HG03575 (cell line): ENCODE results near the gene TPRN.

Experiments used
- ATAC-seq: cut with Tn5 transposase; IDR thresholded peaks from one replicate; pipeline ENCODE4 v1.9.1; 2021; ENCODE audit not compliant: unreplicated experiment, insufficient number of reproducible peaks, low FRiP score; ENCODE audit errors: extremely low read depth

The TPRN gene

DNA sequence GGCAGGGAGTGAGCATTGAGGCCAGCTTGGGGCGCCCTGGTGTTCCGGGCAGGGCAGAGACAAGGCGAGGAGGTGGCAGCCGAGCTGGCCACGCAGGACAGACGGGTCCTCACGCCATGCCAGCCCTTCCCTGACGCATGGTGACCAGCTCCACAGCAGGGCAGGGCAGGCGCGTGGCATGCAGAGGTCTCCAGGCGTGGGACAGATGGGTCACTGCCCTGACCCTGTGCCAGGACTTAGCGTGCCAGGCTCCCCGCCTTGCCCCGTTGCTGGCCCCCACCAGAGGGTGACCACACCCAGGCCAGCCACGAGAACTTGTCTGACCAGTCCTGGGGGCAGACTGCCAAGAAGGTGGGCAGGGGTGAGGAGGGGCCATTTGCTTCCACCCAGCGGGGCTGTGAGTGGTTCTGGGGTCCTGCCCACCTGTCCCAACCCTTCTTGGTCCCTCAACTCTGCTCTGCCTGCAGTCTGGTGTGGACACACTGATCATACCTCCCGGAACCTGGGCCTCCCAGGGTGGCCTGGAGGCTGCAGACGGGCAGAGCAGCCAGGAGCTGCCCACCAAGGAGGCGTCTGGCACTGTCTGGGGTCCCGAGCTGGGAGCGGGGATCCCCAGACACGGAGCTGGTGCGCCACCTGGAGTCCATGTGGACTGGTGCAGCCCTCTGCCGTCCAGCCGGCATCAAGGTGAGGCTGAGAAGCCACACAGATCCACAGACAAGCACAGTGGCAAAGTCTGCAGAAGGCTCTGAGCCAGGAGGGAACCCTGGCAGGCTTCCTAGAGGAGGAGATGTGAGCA, 26.7 kb upstream of the TPRN start, which contains the start of gene RNF224:
TSS of gene RNF224 (plus strand) at position 449 of the 799 bp plus-strand sequence. CDS start 834 bp downstream, outside the sequence.
- no peak for ATAC-seq

DNA sequence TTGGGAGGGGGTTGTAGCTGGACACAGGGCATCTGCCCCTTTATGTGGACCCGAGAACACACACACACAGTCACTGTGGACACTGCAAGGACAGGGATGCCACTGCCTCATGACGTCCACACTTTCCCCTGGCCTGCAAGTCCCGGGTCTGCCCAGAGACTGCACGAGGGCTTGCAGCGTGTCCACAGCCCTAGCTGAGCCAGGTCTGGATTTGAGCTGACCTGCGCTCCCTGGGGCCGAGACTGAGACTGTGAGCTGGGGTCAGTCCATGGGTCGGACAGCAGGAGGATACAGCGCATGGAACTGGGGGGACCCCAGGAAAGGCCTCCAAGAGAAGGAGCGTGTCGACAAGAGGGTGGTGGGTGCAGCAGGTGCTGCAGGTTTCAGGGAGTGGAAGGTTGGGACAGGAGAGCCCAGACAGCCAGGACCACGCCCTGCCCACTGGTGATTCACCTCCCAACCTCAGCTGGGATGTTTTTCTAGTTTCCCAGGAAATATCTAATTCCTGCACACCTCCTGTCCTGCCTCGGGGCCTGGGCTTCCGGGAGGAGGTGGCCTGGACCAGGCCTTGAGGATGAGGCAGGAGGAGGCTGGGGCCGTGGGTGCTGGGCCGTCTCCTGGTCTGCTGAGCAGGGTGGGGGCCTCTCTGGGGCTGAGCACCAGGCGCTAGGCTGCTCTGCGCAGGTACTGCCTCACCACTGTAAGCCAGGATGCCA, 26.0 kb upstream of the TPRN start:
- no peak for ATAC-seq

DNA sequence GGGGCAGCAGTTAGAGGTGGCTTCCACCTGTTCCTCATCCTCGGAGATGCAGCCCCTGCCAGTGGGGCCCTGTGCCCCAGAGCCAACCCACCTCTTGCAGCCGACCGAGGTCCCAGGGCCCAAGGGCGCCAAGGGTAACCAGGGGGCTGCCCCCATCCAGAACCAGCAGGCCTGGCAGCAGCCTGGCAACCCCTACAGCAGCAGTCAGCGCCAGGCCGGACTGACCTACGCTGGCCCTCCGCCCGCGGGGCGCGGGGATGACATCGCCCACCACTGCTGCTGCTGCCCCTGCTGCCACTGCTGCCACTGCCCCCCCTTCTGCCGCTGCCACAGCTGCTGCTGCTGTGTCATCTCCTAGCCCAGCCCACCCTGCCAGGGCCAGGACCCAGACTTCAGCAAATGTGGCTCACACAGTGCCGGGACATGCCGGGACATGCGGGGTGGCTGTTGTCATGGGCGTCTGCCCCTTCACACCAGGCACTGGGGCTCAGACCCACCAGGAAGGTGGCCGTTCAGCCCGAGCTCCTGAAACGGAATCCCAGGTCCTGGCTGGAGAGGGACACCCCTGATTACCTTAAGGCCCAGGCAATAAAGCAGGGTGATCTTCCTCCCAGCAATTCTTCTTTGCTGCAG, 25.3 kb upstream of the TPRN start:
- ATAC-seq: no peak

DNA sequence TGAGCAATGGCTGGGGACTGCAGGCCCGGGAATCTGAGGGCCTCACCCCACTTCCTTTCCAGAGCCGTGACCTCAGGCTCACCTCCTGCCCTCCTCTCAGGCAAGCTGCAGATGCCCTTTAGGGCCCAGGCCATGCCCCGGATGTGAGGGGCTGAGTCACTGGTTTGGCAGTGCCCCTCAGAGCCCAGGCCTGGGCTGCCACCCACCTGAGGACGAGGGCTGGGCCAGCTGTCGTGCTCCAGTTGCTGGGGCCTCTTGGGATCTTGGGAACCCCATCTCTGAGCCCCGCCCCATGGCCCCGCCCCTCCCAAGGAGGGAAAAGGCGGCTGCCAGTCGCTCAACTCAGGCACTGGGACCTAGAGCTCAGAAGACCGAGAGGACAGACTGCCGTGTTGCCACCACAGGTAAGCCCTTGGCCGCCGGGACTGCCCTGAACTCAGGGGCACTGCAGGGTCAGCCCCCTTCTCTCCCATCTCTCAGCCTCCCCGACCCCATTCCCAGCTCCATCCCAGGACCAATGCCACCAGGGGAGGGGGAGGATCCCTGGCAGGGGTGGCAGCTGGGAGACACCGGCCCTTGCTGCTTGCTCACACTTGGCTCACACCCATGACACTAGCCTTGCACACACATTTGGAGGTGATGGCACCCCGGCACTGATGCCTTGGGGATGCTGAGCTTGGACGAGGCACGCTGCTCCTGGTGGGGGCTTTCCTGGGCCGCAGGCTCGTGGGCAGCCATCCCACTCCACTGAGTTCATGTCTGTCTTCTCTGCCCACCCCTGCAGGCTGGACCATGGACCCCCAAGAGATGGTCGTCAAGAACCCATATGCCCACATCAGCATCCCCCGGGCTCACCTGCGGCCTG, 24.5 kb upstream of the TPRN start, which contains the start of gene CYSRT1:
TSS of gene CYSRT1 (plus strand) at position 345 of the 865 bp plus-strand sequence. CDS start at position 793, 448 bp downstream.
- no peak for ATAC-seq

DNA sequence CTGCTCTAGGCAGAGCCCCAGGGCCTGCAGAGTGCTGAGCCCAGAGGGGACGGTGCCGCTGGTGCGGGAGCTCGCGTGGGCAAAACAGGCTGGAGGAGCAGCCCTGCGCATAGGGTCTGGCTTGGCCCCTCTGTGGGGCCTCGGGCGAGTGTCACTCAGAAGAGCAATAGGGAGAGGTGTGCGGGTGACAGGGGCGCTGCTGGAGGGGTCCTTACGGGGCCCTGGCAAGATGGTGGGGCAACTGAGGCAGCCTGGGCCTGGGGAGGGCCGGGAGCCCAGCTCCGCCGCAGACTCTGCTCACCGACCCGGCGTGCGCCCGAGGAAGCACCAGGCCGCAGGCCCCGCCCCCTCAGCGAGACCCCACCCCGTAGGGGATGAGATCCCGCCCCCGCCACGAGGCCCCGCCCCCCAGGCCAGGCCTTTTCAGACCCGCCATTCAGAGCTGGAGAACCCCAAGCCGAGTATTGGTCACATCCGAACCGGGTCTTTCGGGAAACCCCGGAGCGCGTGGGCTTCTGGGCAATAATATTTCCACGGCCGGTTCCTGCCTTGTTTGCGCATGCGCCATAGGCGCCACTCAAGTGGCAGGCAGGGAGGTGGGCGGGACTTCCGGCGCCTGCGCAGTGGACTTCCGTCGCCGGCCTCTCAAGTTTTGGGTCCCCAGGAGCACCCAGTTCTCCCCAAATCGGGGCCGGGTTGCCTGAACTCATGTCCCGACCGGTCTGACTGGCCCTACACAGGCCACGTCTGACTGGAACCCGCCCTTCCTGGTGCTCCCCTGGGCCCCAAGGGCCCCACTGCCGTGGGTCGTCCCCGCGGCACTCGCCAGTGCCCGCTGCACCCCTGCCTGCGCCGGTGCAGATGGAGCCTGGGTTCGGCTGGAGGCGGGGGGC, 22.8 kb upstream of the TPRN start:
- peak; percentile 44 for ATAC-seq

DNA sequence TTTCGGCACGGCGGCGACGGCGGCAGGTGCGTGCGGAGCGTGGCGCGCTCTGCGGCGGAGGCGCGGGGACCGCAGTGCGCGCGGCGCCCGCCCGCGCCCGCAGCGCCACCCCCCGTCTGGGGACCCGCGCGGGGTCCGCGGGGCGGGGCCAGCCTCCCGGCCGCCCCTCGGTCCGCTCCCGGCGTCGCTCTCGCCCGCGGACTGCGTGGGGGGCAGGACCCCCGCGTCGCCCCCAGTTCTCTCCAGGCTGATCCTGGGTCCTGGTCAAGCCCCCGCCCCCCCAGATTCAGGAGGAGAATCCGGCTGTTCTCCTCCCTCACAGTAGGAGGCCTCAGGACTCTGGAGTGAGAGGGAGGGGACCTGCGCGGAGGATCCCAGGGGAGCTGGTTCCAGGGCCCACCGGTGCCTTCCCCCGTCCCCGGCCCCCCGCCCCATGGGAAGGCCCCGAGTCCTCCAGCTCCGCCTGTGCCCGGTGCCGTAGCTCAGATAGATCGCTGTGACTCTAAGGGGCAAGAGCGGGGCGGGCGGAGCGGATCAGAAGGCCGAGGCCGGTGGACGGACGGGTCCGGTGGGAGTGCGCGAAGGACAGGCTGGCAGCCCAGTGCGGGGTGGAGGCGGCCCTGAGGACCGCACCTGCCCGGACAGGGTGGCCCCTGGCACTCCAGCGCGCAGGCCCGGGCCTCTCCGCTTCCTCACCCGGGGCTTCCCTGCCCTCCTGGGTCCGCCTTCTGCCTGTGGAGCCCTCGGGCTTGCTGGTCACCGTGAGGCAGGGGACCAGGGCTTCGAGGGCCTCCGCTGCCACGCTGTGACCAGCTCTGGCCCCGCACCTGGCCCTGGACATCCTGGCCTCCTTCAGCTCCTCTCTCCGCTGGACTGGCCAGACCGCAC, 21.9 kb upstream of the TPRN start, which contains the start of gene RNF208:
TSS of gene RNF208 (minus strand) at position 51 of the 888 bp plus-strand sequence. CDS start 1,028 bp downstream, outside the sequence.
- no peak for ATAC-seq

DNA sequence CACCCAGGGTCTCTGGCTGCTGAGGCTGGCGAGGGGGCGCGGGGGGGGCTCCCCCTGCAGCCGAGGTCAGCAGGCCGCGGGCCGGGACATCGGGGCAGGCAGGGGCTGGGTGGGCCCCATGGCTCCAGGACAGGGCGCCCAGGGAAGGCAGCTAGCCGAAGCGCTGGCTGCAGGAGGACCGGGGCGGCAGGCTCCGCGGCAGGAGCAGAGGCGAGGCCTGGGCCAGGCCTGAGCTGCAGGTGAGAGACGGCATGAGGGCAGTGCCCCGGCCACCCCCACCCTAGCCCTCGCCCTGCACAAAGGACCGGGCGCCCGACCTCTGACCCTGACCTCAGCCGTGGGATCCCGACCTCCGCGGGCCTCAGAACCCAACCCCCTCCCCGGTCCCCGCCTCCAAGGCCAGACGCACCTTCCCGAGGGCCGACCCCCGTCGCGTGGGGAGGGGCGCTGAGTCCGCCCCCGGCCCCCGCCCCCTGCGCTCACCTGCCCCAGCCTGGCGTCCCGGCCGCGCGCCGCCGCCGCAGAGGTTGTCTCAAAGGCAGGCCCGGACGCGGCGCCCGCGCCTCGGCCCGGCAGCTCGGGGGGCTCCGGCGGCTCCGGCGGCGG, 21.1 kb upstream of the TPRN start:
- ATAC-seq: no peak

DNA sequence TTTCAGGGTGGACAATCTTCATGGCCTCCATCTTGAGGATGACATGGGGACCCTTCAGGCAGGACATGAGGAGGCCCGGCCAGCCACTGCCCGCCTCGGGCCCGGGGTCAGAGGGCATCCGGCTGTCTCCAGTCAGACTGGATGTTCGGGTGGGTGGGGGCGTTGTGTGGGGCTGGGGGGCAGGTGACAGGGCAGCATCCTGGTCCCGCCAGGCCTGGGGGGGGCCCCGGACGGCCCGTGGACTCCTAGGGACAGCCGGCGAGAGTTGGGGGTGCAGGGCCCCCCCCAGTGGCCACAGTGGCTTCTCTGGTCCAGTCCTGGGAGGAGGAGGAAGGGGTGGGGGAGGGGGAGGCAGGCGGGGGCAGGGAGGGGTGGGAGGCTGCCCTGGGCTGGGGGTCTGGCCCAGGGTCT, 20.6 kb upstream of the TPRN start:
- ATAC-seq: no peak

DNA sequence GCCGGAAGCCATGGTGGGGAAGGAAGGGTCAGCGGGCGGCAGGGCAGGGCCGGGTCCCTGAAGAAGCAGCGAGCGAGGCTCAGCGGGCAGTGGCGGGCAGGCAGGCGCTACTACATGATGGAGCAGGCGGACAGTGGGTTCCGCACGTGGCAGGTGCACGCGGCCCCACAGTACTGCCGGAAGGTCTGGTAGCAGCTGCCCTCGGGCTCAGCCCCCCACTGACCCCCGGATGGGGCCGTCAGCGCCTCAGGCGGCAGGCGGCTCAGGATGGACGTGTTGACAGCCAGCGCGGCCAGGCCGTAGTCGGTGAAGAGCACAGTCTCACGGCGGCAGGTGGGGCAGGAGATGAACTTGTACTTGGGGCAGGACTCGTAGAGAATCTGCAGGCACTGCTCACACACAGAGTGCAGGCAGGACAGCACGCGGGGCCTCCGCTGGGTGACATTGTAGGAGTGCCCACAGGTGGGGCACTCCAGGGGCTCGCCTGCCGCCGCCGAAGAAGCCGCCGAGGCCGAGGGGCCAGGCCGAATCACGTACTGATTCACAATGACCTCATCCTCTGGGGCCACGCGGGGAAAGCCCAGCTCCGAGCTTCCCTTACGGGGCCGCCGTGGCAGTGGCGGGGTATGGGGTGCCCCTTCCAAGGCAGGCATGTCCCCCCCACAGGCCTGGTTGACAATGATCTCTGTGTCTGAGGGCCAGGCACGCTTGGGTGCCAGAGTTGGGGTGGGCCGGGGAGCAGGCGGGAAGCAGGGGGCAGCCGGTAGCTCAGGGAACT, 20.0 kb upstream of the TPRN start:
- ATAC-seq: no peak

DNA sequence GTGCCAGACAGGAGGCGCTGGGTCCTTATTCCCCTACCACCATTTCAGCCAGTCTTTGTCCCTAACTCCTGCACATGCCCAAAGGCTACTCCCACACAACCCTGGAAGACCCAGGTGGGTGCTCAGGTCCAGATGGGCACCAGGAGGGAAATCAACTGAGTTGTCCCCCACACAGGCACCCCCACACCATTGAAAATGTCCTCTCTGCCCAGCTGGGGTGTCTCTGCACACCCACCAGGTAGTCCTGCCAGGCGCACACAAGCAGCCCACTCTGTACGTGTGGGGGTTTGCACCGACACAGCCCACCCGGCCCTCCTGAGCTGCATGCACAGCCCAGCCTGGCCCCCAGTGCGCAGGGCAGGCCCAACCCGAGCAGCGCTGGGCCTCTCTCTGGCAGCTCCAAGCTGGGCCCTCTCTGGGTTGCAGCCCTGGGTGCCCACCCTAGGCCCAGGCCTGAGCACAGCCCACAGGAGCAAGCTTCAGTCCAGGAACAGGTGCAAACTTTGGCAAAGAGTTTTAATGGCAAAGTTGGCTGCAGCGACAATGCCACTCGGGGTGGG, 19.3 kb upstream of the TPRN start:
- ATAC-seq: no peak

DNA sequence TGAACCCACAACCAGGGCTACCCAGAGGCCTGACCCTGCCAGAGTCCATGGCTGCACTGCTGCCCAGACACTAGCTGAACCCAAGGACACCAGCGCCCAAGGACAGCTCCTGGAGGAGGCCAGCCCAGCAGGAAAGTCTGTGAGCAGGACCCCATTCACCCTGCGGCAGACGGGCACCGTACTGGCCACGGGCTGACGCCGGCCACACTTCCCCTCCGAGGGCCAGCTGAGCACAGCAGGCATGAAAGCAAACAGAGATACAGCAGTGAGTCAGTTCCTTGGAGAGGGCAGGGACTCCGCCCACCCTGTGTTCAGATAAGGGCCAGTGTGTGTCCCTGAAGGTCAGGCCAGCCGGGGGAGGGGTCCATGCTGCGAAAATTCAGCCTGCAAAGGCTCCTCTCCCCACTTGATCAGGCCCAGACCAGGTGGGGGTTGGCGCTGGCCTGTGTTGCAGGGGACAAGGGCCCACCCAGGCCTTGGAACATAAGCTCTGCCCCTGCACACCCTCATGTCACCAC, 18.3 kb upstream of the TPRN start:
- ATAC-seq: no peak

DNA sequence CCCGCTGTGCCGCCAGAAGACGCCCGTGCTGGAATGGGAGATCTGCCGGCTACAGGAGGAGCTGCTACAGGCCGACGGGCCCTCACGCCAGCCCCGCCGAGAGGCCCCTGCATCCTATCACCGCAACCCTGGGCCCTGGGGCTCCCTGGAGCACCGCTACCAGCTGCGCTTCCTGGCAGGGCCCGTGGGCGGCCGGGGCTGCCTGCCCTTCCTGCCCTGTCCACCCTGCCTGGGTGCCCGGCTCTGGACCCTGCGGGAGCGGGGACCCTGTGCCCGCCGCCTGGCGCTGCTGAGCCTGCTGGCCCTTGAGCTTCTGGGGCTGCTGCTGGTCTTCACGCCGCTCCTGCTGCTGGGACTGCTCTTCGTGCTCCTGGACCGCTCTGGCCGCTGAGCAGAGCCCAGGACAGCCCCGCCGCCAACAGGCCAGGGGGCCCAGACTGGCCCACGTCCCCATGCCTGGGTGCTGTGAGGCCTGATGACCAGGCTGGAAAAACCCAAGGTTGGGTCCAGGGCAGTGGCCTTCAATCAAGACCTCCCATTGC, 17.7 kb upstream of the TPRN start:
- no peak for ATAC-seq

DNA sequence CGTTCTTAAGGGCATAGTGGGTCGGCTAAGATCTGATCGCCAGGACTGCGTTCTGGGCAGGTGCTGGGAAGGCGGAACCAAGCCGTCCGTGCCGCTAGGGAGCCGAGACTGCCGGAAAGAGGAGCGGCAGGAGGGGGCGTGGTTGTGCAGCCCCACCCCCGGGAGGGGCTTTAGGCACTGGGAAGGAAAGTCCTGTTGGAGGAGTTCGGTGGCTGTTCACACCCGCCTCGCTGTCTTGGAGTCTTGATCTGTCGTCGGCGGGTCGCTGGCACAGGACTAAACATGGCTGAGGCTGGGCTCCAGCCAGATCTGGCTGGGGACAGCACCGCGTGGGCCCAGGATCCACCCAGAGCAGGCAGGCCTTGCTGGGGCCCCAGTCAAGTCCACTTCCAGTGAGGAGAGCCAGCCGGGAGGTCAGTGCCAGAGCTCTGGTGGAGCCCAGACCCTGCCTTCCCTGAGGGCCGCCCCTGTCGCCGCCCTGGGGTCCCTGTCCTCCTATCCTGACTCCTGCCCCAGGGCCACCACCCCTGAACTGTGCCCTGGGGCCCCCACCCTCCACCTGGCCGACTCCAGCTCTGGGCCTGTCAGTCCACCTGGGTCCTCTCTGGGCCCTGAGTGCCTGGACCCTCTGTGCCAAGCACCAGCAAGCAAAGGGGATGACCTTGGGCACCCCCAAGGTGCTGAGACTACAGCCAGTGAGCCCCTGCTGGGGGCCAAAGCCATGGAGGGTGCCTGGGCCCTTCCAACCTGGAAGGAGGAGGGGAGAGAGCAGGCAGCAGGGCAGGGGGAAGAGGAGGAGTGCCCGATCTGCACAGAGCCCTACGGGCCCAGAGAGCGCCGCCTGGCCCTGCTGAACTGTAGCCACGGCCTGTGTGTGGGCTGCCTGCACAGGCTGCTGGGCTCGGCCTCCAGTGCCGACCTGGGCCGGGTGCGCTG, 17.0 kb upstream of the TPRN start:
- ATAC-seq: no peak
